Measurements from ENCODE around the gene SP140L.
"Not testable (repeated sequence)": the region's sequence is repeated elsewhere in the genome, so short reads cannot be mapped to it uniquely, and the experiment has no call there.

Gene SP140L

GRCh38 chr2:230326453-230327417, at the start of gene SP140L:
TSS of gene SP140L (plus strand) at chr2:230327193. CDS start at chr2:230327270, 77 bp downstream.
- H3K4me3 ChIP-seq (ENCODE audit: control insufficient read depth, low read depth, low read length), result peak within 1 kb of the TSS; percentile 37
- TF ChIP-seq CTCF (IDR thresholded peaks at IDR 0.05; ENCODE audit: control insufficient read depth, insufficient read depth, low read depth, low read length, missing control alignments), result no peak
- DNase-seq (ENCODE audit: low read depth), result peak; percentile 44

DNA sequence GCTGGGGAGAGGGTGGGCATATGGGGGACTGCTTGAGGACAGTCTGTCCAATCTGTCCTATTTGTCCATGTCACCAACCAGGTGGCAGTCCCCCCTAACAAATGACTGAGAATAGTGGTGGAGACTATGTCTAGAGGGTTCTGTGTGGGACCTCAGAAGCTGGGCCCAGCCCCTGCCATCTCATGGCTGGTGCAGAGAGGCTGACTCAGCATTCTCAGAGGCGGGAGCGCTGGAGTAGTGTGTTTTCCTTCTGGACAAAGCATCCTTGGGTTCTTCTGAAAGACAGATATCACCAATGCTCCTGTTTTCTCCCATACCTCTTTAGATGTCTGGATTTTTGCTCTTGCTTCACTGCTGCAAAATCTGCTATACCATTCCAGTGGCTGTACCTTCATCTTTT, 44.1 kb upstream of the SP140L start:
- no peak for DNase-seq (ENCODE audit: low read depth)
- H3K4me3 ChIP-seq (ENCODE audit: control insufficient read depth, low read depth, low read length), result no peak overlapping the region
- TF ChIP-seq CTCF (IDR thresholded peaks at IDR 0.05; ENCODE audit: control insufficient read depth, insufficient read depth, low read depth, low read length, missing control alignments), result no peak

GRCh38 chr2:230286048-230286447, 40.9 kb upstream of the SP140L start:
- H3K4me3 ChIP-seq (ENCODE audit: control insufficient read depth, low read depth, low read length), result no peak overlapping the region
- TF ChIP-seq CTCF (IDR thresholded peaks at IDR 0.05; ENCODE audit: control insufficient read depth, insufficient read depth, low read depth, low read length, missing control alignments), result no peak
- no peak for DNase-seq (ENCODE audit: low read depth)

GRCh38 chr2:230289311-230289710, 37.7 kb upstream of the SP140L start:
- not testable (repeated sequence) for H3K4me3 ChIP-seq (ENCODE audit: control insufficient read depth, low read depth, low read length); DNase-seq (ENCODE audit: low read depth)

- DNase-seq (ENCODE audit: low read depth), result no peak
- TF ChIP-seq CTCF (IDR thresholded peaks at IDR 0.05; ENCODE audit: control insufficient read depth, insufficient read depth, low read depth, low read length, missing control alignments), result no peak
- no peak overlapping the region for H3K4me3 ChIP-seq (ENCODE audit: control insufficient read depth, low read depth, low read length)
Measured at GRCh38 chr2:230295192-230295591, 31.8 kb upstream of the SP140L start.

DNA sequence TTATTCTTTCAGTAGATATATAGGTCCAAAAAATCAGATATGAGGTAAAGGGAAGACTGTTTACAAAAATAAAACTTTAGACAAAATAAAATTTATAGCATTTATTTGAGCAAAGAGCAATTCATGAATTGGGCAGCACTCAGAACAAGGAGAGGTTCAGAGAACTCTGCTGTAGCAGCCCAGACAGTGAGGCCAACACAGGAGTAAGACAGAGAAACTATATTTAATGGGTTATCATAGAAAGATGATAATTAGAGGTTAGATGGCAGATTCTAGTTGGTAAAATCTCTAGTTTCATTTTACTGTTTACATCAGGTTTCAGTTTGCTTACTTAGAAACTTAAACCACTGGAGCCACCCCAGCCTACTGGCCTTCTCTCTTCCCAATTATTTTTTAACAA, 30.1 kb upstream of the SP140L start:
- no peak for DNase-seq (ENCODE audit: low read depth)
- TF ChIP-seq CTCF (IDR thresholded peaks at IDR 0.05; ENCODE audit: control insufficient read depth, insufficient read depth, low read depth, low read length, missing control alignments), result no peak
- no peak overlapping the region for H3K4me3 ChIP-seq (ENCODE audit: control insufficient read depth, low read depth, low read length)

GRCh38 chr2:230299618-230300017, 27.4 kb upstream of the SP140L start:
- DNase-seq (ENCODE audit: low read depth), result no peak
- no peak for TF ChIP-seq CTCF (IDR thresholded peaks at IDR 0.05; ENCODE audit: control insufficient read depth, insufficient read depth, low read depth, low read length, missing control alignments)
- H3K4me3 ChIP-seq (ENCODE audit: control insufficient read depth, low read depth, low read length), result no peak overlapping the region
